Gastrocnemius medialis (tissue), 4 donors: Measurements from ENCODE around the gene NRCAM. TPM values are rescaled to one million over a fixed set of nuclear protein-coding genes. Genes with fewer than 3 reads are reported as not detected.
"Not testable (repeated sequence)": the region's sequence is repeated elsewhere in the genome, so short reads cannot be mapped to it uniquely, and the experiment has no call there.

Experiments
- ATAC-seq, 2 donors: fragments of 150-250 bp; one replicate each; pipeline ENCODE4 v1.9.1; 2016
- DNase-seq, 2 donors: peaks; one replicate each; pipeline ENCODE4 v3.0.0-alpha.2; 2019
- H3K27ac ChIP-seq, 4 donors: fragments of 200-600 bp; sonication (generic); 1 replicate in 1 of 4; 2 replicates in 3 of 4; pipeline ENCODE4 v1.5.1; 2016 to 2018; ENCODE audit warnings: mild to moderate bottlenecking in 2 of 4, moderate library complexity in 1 of 4
- H3K27me3 ChIP-seq, 3 donors: fragments of 200-600 bp; sonication (generic) in 2 of 3; 1 replicate in 1 of 3; 2 replicates in 2 of 3; pipeline versions ENCODE4 v1.5.1 to v1.6.0; 2016 to 2019; ENCODE audit warnings: mild to moderate bottlenecking in 1 of 3, moderate library complexity in 1 of 3
- H3K36me3 ChIP-seq, 2 donors: fragments of 200-600 bp; sonication (generic) in 1 of 2; one replicate each; pipeline ENCODE4 v1.5.1; 2017 to 2018
- H3K4me1 ChIP-seq, 2 donors: fragments of 200-600 bp; sonication (generic) in 1 of 2; one replicate each; pipeline ENCODE4 v1.5.1; 2016 to 2017; ENCODE audit warnings: mild to moderate bottlenecking in 2 of 2
- H3K4me3 ChIP-seq, 4 donors: fragments of 200-600 bp; sonication (generic) in 3 of 4; 1 replicate in 1 of 4; 2 replicates in 3 of 4; pipeline ENCODE4 v1.5.1; 2016 to 2019; ENCODE audit warnings: mild to moderate bottlenecking in 2 of 4
- H3K9me3 ChIP-seq, 3 donors: fragments of 200-600 bp; sonication (generic) in 2 of 3; 1 replicate in 1 of 3; 2 replicates in 2 of 3; pipeline ENCODE4 v1.5.1; 2016 to 2019
- POLR2A ChIP-seq, 2 donors: fragments of 450-650 bp; IDR thresholded peaks; one replicate each; pipeline ENCODE4 v1.6.1; 2017; ENCODE audit warnings: antibody characterized with exemption in 2 of 2, mild to moderate bottlenecking in 2 of 2, moderate library complexity in 2 of 2
- in situ Hi-C, 4 donors: fragments of 200-750 bp; cut with MboI; loops; one replicate each; pipeline versions ENCODE4 v1.15.0 to v1.8.0; 2017; ENCODE audit warnings: low sequenced_read_pairs in 4 of 4
- intact Hi-C: fragments of 100-400 bp; cut with DNase I; formaldehyde crosslinking; loops from one replicate; pipeline ENCODE4 v1.15.1; 2023; ENCODE audit warnings: low total_unique reads
- total RNA-seq, 4 donors: library from RNA; depleted of rRNA; stranded (reverse); fragments of >200 nt; gene quantifications; one replicate each; pipeline versions ENCODE4 v1.1.0 to v1.2.3, GENCODE V29; 2016
- TF ChIP-seq, protein P1 (sequence below), 5 experiments: fragments of 450-650 bp in 3 of 5; fragments of 200-600 bp in 2 of 5; sonication (generic) in 2 of 5; IDR thresholded peaks in 4 of 5; conservative IDR thresholded peaks in 1 of 5; 1 replicate in 4 of 5; 2 replicates in 1 of 5; pipeline ENCODE4 v1.5.1; 2016 to 2019; ENCODE audit warnings: antibody characterized with exemption in 5 of 5, mild to moderate bottlenecking in 3 of 5, moderate library complexity in 3 of 5

Gene NRCAM
- total RNA-seq, 4 donors from 2014 or later: 0.18 to 0.31 (median 0.23) TPM; not detected in 1

- TF ChIP-seq POLR2A (IDR thresholded peaks at IDR 0.05): no peak
- TF ChIP-seq, protein P1, sequence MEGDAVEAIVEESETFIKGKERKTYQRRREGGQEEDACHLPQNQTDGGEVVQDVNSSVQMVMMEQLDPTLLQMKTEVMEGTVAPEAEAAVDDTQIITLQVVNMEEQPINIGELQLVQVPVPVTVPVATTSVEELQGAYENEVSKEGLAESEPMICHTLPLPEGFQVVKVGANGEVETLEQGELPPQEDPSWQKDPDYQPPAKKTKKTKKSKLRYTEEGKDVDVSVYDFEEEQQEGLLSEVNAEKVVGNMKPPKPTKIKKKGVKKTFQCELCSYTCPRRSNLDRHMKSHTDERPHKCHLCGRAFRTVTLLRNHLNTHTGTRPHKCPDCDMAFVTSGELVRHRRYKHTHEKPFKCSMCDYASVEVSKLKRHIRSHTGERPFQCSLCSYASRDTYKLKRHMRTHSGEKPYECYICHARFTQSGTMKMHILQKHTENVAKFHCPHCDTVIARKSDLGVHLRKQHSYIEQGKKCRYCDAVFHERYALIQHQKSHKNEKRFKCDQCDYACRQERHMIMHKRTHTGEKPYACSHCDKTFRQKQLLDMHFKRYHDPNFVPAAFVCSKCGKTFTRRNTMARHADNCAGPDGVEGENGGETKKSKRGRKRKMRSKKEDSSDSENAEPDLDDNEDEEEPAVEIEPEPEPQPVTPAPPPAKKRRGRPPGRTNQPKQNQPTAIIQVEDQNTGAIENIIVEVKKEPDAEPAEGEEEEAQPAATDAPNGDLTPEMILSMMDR (IDR thresholded peaks at IDR 0.05 in 4 of 5, conservative IDR thresholded peaks at IDR 0.05 in 1 of 5): no peak
- intact Hi-C loops: no loop called here
- H3K27ac ChIP-seq: no peak overlapping the region
- peaks cover 9% of the 10 kb centered on the region in 2 donors for H3K4me1 ChIP-seq
- H3K9me3 ChIP-seq: no peaks in the 10 kb centered on the region
- DNase-seq (no peak), ATAC-seq (no peak)
- in situ Hi-C loops: no loop called here
- no peaks in the 10 kb centered on the region for H3K36me3 ChIP-seq
- H3K4me3 ChIP-seq: no peak overlapping the region
- no peaks in the 10 kb centered on the region for H3K27me3 ChIP-seq
These were observed 190.2 kb downstream of the NRCAM start for GRCh38 chr7:108266035-108266434.

GRCh38 chr7:108265007-108265406 is 191.2 kb downstream of the NRCAM start:
- intact Hi-C loops (no loop called here), in situ Hi-C loops (no loop called here)
- no peaks in the 10 kb centered on the region for H3K27me3 ChIP-seq
- no peaks in the 10 kb centered on the region for H3K9me3 ChIP-seq
- no peaks in the 10 kb centered on the region for H3K36me3 ChIP-seq
- ATAC-seq (no peak), DNase-seq (no peak)
- no peak overlapping the region for H3K27ac ChIP-seq
- peaks cover 9% of the 10 kb centered on the region in 2 donors for H3K4me1 ChIP-seq
- H3K4me3 ChIP-seq: no peak overlapping the region
- no peak for TF ChIP-seq POLR2A (IDR thresholded peaks at IDR 0.05)
- TF ChIP-seq, protein P1 (IDR thresholded peaks at IDR 0.05 in 4 of 5, conservative IDR thresholded peaks at IDR 0.05 in 1 of 5): no peak

- in situ Hi-C loops: no loop called here
- peak; percentile 27 to 49 for DNase-seq
- Histone ChIP-seq H3K27ac (peak overlapping the region; percentile 16 to 57 (median 46)), H3K27me3 (no peaks in the 10 kb centered on the region), H3K36me3 (no peaks in the 10 kb centered on the region), H3K4me3 (no peak overlapping the region), H3K4me1 (peaks cover 9% of the 10 kb centered on the region in 2 donors), H3K9me3 (no peaks in the 10 kb centered on the region)
- ATAC-seq: peak; percentile 89 to 94
- intact Hi-C loops: no loop called here
- TF ChIP-seq, protein P1 (IDR thresholded peaks at IDR 0.05 in 4 of 5, conservative IDR thresholded peaks at IDR 0.05 in 1 of 5): no peak
- TF ChIP-seq POLR2A (IDR thresholded peaks at IDR 0.05): no peak
These were observed 192.8 kb downstream of the NRCAM start for GRCh38 chr7:108263425-108263824.

GRCh38 chr7:108261560-108262255 is 194.5 kb downstream of the NRCAM start:
- in situ Hi-C loops: no loop called here

DNA sequence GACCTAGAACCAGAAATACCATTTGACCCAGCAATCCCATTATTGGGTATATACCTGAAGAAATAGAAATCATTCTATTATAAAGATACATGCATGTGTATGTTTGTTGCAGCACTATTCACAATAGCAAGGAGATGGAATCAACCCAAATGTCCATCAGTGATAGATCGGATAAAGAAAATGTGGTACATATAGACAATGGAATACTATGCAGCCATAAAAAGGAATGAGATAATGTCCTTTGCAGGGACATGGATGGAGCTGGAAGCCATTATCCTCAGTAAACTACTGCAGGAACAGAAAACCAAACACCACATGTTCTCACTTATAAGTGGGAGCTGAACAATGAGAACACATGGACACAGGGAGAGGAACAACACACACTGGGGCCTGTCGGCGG is 196.8 kb downstream of the NRCAM start:
- ATAC-seq, intact Hi-C loops, H3K9me3 ChIP-seq, DNase-seq, in situ Hi-C loops, H3K36me3 ChIP-seq, H3K4me1 ChIP-seq, H3K27ac ChIP-seq, H3K4me3 ChIP-seq, H3K27me3 ChIP-seq: not testable (repeated sequence)

More at GRCh38 chr7:108261560-108262255, 194.5 kb downstream of the NRCAM start:
- TF ChIP-seq, protein P1 (IDR thresholded peaks at IDR 0.05 in 4 of 5, conservative IDR thresholded peaks at IDR 0.05 in 1 of 5): no peak
- TF ChIP-seq POLR2A (IDR thresholded peaks at IDR 0.05): no peak
- H3K36me3 ChIP-seq: no peaks in the 10 kb centered on the region
- DNase-seq: no peak
- H3K9me3 ChIP-seq: no peaks in the 10 kb centered on the region
- no peak overlapping the region for H3K4me3 ChIP-seq
- H3K27me3 ChIP-seq: no peaks in the 10 kb centered on the region
- intact Hi-C loops: no loop called here
- H3K4me1 ChIP-seq: peaks cover 9% of the 10 kb centered on the region in 2 donors
- no peak overlapping the region for H3K27ac ChIP-seq
- ATAC-seq: no peak
